GM18870 (cell line): ENCODE measurements around the gene SLC22A31.
"Not testable (repeated sequence)": the region's sequence is repeated elsewhere in the genome, so short reads cannot be mapped to it uniquely, and the experiment has no call there.

Source experiments
- ATAC-seq: cut with Tn5 transposase; IDR thresholded peaks from one replicate; pipeline ENCODE4 v1.9.1; 2021; ENCODE audit warnings: moderate library complexity; ENCODE audit not compliant: unreplicated experiment

The SLC22A31 gene

GRCh38 chr16:89167425-89167941 is 32.9 kb downstream of the SLC22A31 start:
- no peak for ATAC-seq

DNA sequence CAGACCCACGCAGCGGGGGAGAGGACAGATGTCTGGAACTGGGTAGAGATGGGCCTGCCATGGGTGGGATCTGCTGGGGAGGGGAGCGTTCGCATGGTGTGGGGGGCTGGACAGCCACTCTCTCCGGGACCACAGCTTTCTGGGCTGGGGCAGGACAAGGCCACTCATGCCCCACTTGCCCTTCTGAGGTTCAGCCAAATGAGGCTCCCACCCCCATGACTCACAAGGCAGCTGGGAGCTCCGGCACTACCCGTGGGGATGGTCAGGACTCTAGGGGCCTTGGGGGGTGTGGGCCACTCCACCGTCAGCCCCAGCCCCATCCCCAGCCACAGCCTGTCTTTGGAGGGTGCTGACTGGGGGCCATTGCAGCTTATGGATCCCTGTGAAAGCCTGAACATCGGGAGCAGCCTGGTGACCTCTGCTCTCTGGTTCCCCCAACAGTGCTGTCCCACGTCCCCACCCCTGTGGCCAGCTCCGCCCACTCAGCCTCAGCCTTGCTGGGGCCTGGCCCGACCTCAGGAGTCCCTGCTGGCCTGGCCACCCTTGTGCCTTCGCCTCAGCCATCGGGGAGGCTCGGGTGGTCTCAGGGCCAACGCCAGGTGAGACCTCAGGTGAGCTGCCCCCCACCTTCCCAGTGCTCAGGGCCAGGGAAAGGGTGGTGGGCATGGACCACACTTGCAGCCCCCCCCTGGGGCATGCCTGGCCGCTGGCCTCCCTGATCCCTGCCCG is 33.5 kb downstream of the SLC22A31 start:
- no peak for ATAC-seq

GRCh38 chr16:89165681-89165979 is 34.7 kb downstream of the SLC22A31 start:
- not testable (repeated sequence) for ATAC-seq

GRCh38 chr16:89164847-89165680 is 35.3 kb downstream of the SLC22A31 start:
- ATAC-seq = no peak

- ATAC-seq = no peak
These were observed 35.9 kb downstream of the SLC22A31 start for GRCh38 chr16:89164436-89164835.

- no peak for ATAC-seq
These were observed 37.0 kb downstream of the SLC22A31 start for GRCh38 chr16:89163297-89163696.

DNA sequence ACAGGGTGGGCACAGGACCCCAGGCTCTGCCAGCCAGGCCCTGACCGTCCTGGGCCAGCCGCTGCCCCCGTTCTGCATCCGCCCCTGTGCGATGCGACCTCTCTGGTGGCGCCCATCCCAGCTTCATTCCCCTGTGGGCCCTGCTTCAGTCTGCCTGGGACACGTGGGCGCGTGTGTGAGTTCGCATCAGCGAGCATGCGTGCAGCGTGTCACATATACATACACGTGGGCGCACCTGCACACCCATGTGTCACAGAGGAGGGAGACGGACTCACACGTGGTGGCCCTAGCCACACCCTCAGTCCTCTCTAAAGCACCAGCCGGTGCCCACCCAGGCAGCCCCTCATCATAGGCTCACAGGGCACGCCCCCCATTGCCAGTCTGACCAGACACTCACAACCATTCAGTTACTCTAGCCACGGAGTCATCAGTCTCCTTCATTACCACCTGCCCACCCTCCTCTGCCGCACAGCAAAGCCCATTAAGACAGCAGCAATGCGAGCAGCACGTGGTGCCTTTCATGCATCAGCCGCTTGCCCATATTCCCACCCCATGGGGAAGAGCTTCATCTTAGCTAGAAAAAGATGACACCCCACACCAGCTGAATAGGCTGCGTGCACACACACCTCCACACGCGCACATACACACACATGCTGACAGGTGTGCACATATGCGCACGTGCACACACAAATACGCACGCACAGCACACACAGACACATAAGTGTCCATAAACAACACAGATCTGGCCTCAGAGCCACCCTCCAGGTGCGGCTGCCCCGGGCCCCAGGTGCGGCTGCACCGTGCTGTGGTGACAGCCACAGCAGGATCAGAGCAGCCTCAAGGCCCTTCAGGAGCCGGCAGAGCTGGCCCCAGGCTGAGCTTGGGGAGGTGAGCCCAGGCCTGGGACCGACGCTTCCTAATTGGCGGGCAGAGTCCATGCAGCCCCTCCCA is 38.3 kb downstream of the SLC22A31 start:
- ATAC-seq = no peak

- ATAC-seq = no peak
These were observed 39.2 kb downstream of the SLC22A31 start for GRCh38 chr16:89160977-89161701.

- no peak for ATAC-seq
These were observed 40.4 kb downstream of the SLC22A31 start for GRCh38 chr16:89159850-89160354.

GRCh38 chr16:89159066-89159849 is 41.1 kb downstream of the SLC22A31 start:
- no peak for ATAC-seq

GRCh38 chr16:89157778-89158177 is 42.6 kb downstream of the SLC22A31 start:
- ATAC-seq = no peak

DNA sequence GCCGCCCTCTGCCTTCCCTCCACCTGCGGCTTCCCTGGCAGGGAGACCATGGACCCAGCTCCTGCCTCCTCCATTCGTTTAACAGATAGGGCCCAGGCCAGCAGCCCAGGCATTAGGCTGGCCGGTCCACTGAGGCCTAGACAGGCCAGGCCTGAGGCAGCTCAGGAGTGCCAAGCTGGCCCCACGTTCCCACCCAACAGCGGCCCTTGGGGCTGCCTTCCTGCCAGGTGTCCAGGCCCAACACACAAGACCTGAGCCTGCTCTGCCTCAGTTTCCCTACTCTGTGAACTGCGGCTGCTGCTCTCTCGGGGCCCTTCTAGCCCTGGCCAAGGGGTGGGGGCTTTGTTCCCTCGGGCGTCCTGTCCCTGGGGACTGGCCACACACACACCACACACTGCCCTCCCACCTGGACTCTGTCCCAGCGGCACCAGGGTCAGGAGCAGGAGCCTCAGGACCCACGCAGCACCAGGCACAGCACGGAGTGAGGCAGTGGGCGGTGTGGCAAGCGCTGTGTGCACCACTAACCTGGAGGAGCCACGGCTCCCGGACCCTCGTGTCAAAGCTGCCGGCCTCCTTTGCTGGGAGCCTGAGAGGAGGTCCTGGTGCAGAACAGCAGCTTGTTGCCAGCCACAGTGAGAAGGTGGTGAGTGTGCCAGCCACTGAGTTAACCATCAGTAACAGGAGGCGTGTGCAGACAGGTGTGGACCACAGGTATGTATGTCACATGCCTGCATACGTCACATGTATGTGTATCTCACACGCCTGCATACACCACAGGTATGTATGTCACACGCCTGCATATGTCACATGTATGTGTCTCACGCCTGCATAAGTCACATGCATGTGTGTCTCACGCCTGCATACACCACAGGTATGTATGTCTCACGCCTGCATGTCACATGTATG is 43.3 kb downstream of the SLC22A31 start:
- ATAC-seq = no peak

DNA sequence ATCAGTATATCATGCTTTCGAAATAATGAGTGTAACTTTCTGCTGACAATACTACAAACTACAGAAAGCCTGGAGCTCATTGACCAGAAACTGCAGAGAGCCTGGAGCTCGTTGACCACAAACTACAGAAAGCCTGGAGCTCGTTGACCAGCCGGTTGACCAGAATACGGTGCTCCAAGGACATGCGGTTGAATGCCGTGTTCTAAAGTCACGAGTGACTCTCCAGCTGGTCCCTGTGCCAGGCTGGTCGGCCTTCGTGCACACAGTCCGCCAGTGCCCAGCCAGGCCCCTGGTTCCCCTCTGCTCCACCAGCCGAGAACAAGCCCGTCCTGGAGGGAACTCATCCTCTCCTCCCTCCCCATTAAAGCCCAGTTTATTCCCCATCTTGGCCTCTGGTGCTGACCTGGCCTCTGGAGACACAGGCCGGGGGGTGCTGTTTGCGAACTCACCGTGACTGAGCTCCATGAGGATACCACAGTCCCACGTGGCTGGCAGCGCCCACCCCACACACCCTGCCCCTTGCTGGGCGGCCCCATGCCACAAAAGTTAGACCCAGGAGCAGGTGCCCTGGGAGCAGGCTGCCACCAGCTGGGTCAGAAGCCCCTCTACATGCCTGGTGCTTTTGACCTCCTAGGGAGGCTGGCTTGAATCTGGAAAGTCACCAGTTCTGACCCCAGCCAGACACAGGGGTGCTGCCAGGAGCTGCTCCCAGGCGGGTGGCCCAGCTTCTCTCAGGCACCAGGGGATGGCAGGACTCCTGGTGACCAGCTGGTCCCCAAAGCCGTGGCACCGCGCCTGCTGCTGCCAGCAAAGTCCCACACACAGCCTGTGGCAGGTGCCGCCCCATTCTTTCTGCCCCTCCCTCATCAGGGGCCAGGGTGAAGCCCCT is 44.2 kb downstream of the SLC22A31 start:
- ATAC-seq = no peak

GRCh38 chr16:89155184-89155679 is 45.1 kb downstream of the SLC22A31 start:
- no peak for ATAC-seq

GRCh38 chr16:89154390-89155183 is 45.8 kb downstream of the SLC22A31 start:
- ATAC-seq = no peak

DNA sequence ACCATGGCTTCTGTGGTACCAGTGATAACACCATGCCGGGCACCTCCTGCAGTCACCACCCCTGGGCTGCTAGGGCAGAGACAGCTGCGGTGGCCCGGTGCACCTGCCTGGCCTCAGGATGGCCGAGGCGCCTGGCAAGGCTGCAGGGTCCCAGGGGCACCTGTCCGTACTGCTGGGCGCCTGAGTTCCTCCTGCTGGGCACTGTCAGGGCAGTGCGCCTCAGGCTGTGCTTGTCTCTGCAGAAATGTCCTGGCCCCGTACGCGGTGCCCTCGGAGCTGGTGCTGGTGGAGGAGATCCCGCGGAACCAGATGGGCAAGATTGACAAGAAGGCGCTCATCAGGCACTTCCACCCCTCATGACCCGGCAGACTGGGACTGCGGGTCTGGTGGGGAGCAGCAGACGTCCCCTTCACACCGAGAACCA is 46.5 kb downstream of the SLC22A31 start:
- ATAC-seq = no peak
